Activated T-helper 1 cell treated with anti-CD3 and anti-CD28 coated beads, Interleukin-12 subunit alpha, Interleukin-12 subunit beta, Interleukin-2, Interleukin-4 antibody, amounts not matched to agents 30 ng/mL and 10 ng/mL and 1 ng/mL, durations not matched to agents 14 hours and 24 hours and 36 hours (primary cell): ENCODE data around the gene RPL21. TPM values are rescaled to one million over a fixed set of nuclear protein-coding genes. Genes with fewer than 3 reads are reported as not detected.
"Not testable (repeated sequence)": the region's sequence is repeated elsewhere in the genome, so short reads cannot be mapped to it uniquely, and the experiment has no call there.

Experiments used
- DNase-seq: peaks from one replicate; pipeline ENCODE4 v3.0.0; 2021; ENCODE audit warnings: low spot score
- H3K27ac Mint-ChIP-seq: one replicate; pipeline ENCODE4 v1.8.0; 2021; ENCODE audit warnings: mild to moderate bottlenecking, mixed read lengths
- H3K27me3 Mint-ChIP-seq: one replicate; pipeline ENCODE4 v1.8.0; 2022; ENCODE audit warnings: mild to moderate bottlenecking, moderate library complexity, mixed read lengths; ENCODE audit not compliant: insufficient read depth
- H3K36me3 Mint-ChIP-seq: one replicate; pipeline ENCODE4 v1.8.0; 2021; ENCODE audit warnings: low read depth, mixed read lengths
- H3K4me1 Mint-ChIP-seq: one replicate; pipeline ENCODE4 v1.8.0; 2021; ENCODE audit warnings: low read depth, mixed read lengths
- H3K4me3 Mint-ChIP-seq: one replicate; pipeline ENCODE4 v1.8.0; 2021; ENCODE audit warnings: mild to moderate bottlenecking, moderate library complexity, mixed read lengths
- H3K9me3 Mint-ChIP-seq: one replicate; pipeline ENCODE4 v1.8.0; 2021; ENCODE audit warnings: mixed read lengths
- intact Hi-C: fragments of 100-400 bp; cut with micrococcal nuclease; formaldehyde crosslinking; loops from one replicate; pipeline ENCODE4 v1.15.1; 2024
- total RNA-seq: library from RNA; stranded (reverse); gene quantifications from 2 replicates; pipeline ENCODE4 v1.2.3, GENCODE V29; 2022

The RPL21 gene
- 1,045 and 1,084 TPM in 2 replicates for total RNA-seq

DNA sequence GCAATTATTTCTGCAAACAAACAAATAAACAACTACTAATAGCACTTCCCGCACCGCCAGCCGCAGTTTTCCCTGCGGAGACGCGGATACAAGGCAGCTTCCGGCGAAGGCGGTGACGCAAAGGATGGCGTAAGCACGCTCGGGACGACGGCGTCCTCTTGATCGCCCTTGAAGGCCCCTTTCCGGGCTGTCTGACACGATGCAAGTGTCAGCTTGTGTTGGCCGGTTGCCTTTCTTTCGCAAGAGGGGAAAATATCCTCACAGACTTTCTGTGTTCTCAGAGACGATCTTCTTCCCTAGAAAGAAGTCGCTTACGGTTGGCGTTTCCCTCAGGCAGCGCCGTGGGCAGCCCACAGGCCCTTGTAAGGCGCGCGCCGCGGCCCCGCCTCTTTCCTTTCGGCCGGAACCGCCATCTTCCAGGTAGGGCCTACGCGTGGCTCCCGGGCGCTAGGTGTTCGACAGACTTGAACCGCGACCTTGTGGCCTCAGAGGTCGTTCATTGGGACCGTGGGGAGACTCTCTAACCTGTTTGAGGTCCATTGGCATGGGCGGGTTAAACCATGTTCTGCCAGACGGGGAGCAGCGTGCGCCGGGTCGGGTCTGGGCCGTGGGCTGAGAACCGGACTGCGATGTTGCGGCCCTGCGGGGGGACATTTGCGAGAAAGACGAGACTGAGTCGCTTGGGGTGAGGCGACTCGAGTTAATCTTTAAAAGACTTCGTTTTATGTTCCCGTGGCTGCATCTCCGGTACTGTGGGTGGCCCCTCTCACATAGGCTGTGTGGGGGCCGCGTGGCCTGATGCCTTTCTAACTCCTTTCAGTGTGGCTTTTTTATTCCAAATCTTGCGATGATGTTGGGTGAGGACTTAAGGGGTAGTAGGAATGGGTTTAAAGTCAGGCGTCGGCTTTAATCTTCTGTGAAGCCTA is at the start of gene RPL21:
Gene RPL21 (plus strand): TSS at position 393 of the 926 bp plus-strand sequence. CDS start 2,219 bp downstream, outside the sequence.
- DNase-seq, result peak; percentile 86
- Mint-ChIP-seq H3K4me3 (peak within 1 kb of the TSS; percentile 94), H3K36me3 (peaks cover 47% of the 10 kb centered on the region), H3K27ac (peak within 1 kb of the TSS; percentile 91), H3K9me3 (no peaks in the 10 kb centered on the region), H3K27me3 (no peaks in the 10 kb centered on the region), H3K4me1 (peaks cover 40% of the 10 kb centered on the region)
- intact Hi-C loops, result loop anchor here (1.0 to 5.0 kb wide), 13 partner anchors 19 to 1949 kb away; partner anchors contain the start of genes LNX2, MTIF3, NUP58 and PAN3

DNA sequence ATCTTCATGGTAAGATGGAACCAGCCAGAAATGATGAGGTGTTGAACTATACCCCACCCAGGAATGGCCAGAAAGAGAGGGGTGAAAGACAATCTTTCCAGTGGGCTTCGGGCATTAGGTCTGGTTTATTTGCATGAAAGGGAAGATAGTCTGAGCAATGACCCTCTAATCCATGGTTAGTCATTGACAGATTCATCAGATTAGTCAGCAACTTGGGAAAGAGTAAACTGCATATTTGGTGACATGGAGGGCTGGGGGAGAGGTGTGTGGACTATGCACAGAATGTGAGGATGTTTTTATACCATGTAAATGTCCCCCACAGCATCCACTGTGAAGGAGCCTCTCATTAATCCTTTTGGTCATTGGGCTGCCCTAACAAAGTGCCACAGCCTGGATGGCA is 49.7 kb upstream of the RPL21 start:
- Mint-ChIP-seq H3K4me3 (no peak overlapping the region), H3K9me3 (peaks cover 3% of the 10 kb centered on the region), H3K27ac (no peak overlapping the region), H3K36me3 (peaks cover 1% of the 10 kb centered on the region), H3K4me1 (peaks cover 14% of the 10 kb centered on the region), H3K27me3 (no peaks in the 10 kb centered on the region)
- intact Hi-C loops, result no loop called here
- DNase-seq, result no peak

DNA sequence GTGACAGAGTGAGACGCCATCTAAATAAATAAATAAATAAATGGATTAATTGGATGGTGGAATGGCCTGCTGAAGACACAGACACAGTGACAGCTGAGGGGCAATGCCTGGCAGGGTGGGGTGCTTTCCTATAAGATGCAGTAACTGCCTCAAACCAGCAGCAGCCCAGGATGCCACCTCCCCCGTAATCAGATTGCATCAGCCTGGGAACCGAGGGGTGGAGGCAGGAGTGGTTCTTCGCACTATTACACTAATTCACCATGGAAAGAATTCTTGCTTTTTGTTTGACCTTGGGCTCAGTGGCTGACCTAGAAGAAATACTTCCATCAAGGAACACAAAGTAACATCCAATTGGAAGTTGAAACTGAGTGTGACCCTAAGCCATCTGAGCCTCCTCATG is 48.2 kb upstream of the RPL21 start:
- Mint-ChIP-seq H3K36me3 (no peaks in the 10 kb centered on the region), H3K4me1 (peaks cover 14% of the 10 kb centered on the region), H3K27ac (no peak overlapping the region), H3K27me3 (no peaks in the 10 kb centered on the region), H3K9me3 (no peaks in the 10 kb centered on the region), H3K4me3 (no peak overlapping the region)
- intact Hi-C loops, result no loop called here
- DNase-seq, result no peak

DNA sequence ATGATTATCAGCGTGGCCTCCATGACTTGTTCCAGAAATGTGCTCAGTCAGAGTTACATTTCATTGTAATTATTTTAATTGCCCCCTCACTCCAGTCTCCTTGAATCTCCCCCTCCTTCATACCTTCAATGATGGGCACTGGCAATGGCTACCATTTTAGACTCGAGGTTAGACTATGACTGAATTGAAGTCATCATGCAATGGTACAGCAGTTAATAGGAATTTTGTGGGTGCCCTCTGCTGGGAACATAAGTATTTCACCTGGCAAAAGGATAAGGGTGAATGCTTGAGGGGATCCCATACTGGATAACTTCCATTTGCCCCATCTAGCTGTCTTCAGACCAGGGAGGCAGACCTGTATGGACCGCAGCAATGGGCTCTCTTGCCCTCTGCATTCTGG is 47.5 kb upstream of the RPL21 start:
- Mint-ChIP-seq H3K4me1 (peaks cover 14% of the 10 kb centered on the region), H3K27ac (no peak overlapping the region), H3K36me3 (no peaks in the 10 kb centered on the region), H3K9me3 (no peaks in the 10 kb centered on the region), H3K4me3 (no peak overlapping the region), H3K27me3 (no peaks in the 10 kb centered on the region)
- DNase-seq, result no peak
- intact Hi-C loops, result loop anchor here (2.0 kb wide), 1 partner anchor 219 kb away; no protein-coding TSS in a partner anchor

DNA sequence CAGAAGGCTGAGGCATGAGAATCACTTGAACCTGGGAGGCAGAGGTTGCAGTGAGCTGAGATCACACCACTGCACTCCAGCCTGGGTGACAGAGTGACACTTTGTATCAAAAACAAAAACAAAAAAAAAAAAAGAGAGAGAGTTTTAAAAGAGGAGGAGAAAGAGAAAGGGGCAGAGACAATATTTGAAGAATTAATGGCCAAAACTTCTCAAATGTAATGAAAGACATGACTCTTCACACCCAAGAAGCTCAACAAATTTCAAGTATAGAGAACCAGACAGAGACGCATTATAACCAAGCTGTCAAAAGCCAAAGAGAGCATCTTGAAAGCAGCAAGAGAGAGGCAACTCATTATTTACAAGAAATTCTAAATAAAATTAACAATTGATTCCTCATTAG is 42.8 kb upstream of the RPL21 start:
- intact Hi-C loops, result no loop called here
- H3K27ac Mint-ChIP-seq, result no peak overlapping the region
- H3K9me3 Mint-ChIP-seq, result no peaks in the 10 kb centered on the region
- H3K4me1 Mint-ChIP-seq, result peaks cover 6% of the 10 kb centered on the region
- no peak for DNase-seq
- H3K27me3 Mint-ChIP-seq, result peaks cover 6% of the 10 kb centered on the region
- no peak overlapping the region for H3K4me3 Mint-ChIP-seq
- peaks cover 2% of the 10 kb centered on the region for H3K36me3 Mint-ChIP-seq

DNA sequence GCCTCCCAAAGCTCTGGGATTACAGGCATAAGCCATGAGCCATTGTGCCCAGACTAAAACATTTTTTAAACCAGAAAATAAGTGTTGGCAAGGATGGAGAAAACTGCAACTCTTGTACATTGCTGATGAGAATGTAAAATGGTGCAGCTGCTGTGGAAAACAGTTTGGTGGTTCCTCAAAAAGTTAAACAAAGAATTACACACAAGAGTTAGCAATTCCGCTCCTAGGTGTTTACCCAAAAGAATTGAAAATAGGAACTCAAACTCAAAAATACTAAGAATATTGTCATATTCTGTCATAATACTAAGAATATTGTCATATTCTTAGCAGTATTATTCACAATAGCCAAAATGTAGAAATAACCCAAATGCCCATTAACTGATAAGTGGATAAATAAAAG is 40.1 kb upstream of the RPL21 start:
- Mint-ChIP-seq H3K36me3 (peaks cover 2% of the 10 kb centered on the region), H3K4me1 (peaks cover 6% of the 10 kb centered on the region)
- intact Hi-C loops, result no loop called here

DNA sequence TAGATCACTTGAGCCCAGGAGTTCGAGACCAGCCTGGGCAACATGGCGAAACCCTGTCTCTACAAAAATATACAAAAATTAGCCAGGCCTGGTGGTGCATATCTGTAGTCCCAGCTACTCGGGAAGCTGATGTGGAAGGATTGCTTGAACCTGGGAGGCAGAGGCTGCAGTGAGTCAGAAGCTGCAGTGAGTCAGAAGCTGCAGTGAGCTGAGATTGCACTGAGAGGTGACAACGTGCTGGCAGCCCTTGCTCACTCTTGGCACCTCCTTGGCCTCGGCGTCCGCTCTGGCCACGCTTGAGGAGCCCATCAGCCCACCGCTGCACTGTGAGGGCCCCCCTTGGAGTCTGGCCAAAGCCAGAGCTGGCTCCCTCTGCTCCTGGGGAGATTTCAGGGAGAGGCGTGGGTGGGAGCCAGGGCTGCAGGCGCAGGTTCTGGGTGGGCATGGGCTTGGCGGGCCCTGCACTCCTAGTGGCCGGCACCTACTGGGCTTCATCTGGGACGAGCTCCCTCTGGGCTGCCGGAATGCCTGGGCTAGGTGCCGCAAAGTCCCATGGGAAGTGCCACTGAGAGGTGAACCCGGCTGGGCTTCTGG is 39.5 kb upstream of the RPL21 start:
- no peaks in the 10 kb centered on the region for H3K9me3 Mint-ChIP-seq
- DNase-seq, result no peak
- H3K4me3 Mint-ChIP-seq, result no peak overlapping the region
- H3K4me1 Mint-ChIP-seq, result peaks cover 6% of the 10 kb centered on the region
- H3K27ac Mint-ChIP-seq, result no peak overlapping the region
- intact Hi-C loops, result no loop called here
- peaks cover 6% of the 10 kb centered on the region for H3K27me3 Mint-ChIP-seq
- H3K36me3 Mint-ChIP-seq, result peaks cover 2% of the 10 kb centered on the region

More for the DNA sequence above, 40.1 kb upstream of the RPL21 start:
- DNase-seq, result no peak
- Mint-ChIP-seq H3K9me3 (no peaks in the 10 kb centered on the region), H3K27me3 (peaks cover 6% of the 10 kb centered on the region), H3K27ac (no peak overlapping the region), H3K4me3 (no peak overlapping the region)

DNA sequence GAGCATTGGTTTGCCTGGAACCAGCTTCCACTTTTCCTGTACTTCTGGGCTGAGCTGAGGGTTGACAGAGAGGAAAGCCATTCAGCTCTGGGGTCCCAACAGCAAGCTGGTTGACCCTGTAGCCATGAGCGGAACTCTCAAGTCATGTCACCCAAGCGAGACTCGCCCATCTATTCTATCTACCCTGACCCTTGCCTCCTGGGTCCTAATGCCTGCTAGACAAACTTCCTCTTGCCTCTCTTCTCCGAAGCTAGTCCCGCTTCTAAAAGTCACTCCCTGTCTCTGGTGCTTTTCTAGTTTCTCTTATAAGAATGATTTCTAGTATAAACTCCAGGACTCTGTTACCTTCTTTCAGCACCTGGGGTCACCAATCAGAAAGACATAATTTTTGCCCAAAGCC is 38.0 kb upstream of the RPL21 start:
- H3K36me3 Mint-ChIP-seq, H3K27ac Mint-ChIP-seq, H3K4me3 Mint-ChIP-seq, H3K9me3 Mint-ChIP-seq, DNase-seq, intact Hi-C loops, H3K27me3 Mint-ChIP-seq, H3K4me1 Mint-ChIP-seq: not testable (repeated sequence)

DNA sequence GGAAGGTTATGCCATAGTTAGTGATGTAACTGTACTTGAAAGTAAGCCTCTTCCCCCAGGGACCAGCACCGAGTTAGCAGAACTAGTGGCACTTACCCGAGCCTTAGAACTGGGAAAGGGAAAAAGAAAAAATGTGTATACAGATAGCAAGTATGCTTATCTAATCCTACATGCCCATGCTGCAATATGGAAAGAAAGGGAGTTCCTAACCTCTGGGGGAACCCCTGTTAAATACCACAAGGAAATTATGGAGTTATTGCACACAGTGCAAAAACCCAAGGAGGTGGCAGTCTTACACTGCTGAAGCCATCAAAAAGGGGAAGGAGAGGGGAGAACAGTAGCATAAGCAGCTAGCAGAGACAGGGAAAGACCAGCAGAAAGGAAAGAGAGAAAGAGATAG is 33.6 kb upstream of the RPL21 start:
- H3K36me3 Mint-ChIP-seq, H3K4me1 Mint-ChIP-seq, H3K9me3 Mint-ChIP-seq, DNase-seq, intact Hi-C loops, H3K27me3 Mint-ChIP-seq, H3K4me3 Mint-ChIP-seq: not testable (repeated sequence)
- peak overlapping the region; percentile 13 for H3K27ac Mint-ChIP-seq

DNA sequence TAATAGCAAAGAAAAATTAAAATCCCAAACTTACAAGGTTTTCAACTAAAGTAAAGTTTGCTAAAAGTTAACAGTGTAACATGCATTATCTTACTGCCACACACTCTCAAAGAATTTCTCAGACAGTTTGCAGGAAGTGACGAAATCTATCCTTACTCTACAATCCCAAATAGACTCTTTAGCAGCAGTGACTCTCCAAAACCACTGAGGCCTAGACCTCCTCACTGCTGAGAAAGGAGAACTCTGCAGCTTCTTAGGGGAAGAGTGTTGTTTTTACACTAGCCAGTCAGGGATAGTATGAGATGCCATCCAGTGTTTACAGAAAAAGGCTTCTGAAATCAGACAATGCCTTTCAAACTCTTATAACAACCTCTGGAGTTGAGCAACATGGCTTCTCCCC is 32.5 kb upstream of the RPL21 start:
- intact Hi-C loops, H3K27ac Mint-ChIP-seq, H3K9me3 Mint-ChIP-seq, H3K4me1 Mint-ChIP-seq, H3K4me3 Mint-ChIP-seq, H3K36me3 Mint-ChIP-seq, H3K27me3 Mint-ChIP-seq, DNase-seq: not testable (repeated sequence)

DNA sequence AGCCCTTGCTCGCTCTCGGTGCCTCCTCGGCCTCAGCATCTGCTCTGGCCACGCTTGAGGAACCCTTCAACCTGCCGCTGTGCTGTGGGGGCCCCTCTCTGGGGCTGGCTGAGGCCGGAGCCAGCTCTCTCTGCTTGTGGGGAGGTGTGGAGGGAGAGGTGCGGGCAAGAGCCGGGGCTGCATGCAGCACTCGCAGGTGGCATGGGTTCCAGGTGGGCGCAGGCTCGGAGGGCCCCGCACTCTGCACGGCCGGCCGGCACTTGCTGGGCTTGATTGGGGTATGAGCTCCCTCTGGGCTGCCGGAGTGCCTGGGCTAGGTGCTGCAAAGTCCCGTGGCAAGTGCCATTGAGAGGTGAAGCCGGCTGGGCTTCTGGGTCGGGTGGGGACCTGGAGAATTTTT is 31.7 kb upstream of the RPL21 start:
- H3K27ac Mint-ChIP-seq, result no peak overlapping the region
- H3K36me3 Mint-ChIP-seq, result peaks cover 3% of the 10 kb centered on the region
- H3K9me3 Mint-ChIP-seq, result no peaks in the 10 kb centered on the region
- intact Hi-C loops, result no loop called here
- no peaks in the 10 kb centered on the region for H3K4me1 Mint-ChIP-seq
- H3K27me3 Mint-ChIP-seq, result peaks cover 7% of the 10 kb centered on the region
- no peak for DNase-seq
- H3K4me3 Mint-ChIP-seq, result no peak overlapping the region

DNA sequence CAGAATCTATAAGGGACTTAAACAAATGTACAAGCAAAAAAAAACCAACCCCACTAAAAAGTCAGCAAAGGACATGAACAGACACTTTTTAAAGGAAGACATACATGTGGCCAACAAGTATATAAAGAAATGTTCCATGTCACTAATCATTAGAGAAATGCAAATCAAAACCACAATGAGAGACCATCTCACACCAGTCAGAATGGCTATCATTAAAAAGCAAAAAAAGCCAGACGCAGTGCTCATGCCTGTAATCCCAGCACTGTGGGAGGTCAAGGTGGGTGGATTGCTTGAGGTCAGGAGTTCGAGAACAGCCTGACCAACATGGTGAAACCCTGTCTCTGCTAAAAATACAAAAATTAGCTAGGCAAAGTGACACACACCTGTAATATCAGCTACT is 29.3 kb upstream of the RPL21 start:
- intact Hi-C loops, H3K4me1 Mint-ChIP-seq, H3K27ac Mint-ChIP-seq, DNase-seq, H3K36me3 Mint-ChIP-seq, H3K4me3 Mint-ChIP-seq, H3K9me3 Mint-ChIP-seq: not testable (repeated sequence)
- peaks cover 13% of the 10 kb centered on the region for H3K27me3 Mint-ChIP-seq

DNA sequence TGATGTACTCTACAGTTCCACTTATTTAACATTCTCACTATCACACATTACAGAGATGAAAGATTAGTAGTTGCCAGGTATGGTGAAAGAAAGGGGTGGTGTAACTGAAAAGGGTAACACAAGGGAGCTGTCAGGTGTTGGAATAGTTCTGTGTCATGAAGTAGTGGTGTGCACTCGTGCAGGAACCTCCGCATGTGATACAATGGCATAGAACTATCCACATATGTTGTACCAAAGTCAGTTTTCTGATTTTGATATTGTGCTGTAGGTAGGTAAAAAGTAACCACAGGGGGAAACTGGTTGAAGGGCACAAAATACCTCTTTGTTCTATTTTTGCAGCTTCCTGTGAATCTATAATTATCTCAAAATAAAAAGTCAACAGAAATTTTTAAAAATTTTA is 24.4 kb upstream of the RPL21 start:
- H3K4me1 Mint-ChIP-seq, result no peaks in the 10 kb centered on the region
- intact Hi-C loops, result no loop called here
- H3K27ac Mint-ChIP-seq, result no peak overlapping the region
- no peaks in the 10 kb centered on the region for H3K36me3 Mint-ChIP-seq
- H3K27me3 Mint-ChIP-seq, result peaks cover 16% of the 10 kb centered on the region
- H3K4me3 Mint-ChIP-seq, result no peak overlapping the region
- no peak for DNase-seq
- H3K9me3 Mint-ChIP-seq, result no peaks in the 10 kb centered on the region
